Lower lobe of right lung (tissue), 2 donors: Measurements from ENCODE around the gene GSTP1. TPM values are rescaled to one million over a fixed set of nuclear protein-coding genes. Genes with fewer than 3 reads are reported as not detected.
"Not testable (repeated sequence)": the region's sequence is repeated elsewhere in the genome, so short reads cannot be mapped to it uniquely, and the experiment has no call there.

Experiments
- ATAC-seq, 2 donors: fragments of 200-7000 bp; cut with Tn5 transposase; one replicate each; pipeline ENCODE4 v1.9.1; 2020 to 2022; ENCODE audit warnings: mild to moderate bottlenecking in 2 of 2, moderate library complexity in 2 of 2
- DNase-seq: peaks from one replicate; pipeline ENCODE4 v3.0.0-alpha.2; 2020
- H3K27ac ChIP-seq: fragments of 200-600 bp; one replicate; pipeline ENCODE4 v1.8.0; 2022
- H3K27me3 ChIP-seq: fragments of 200-600 bp; one replicate; pipeline ENCODE4 v1.8.0; 2022; ENCODE audit warnings: low read depth
- H3K36me3 ChIP-seq: fragments of 200-600 bp; one replicate; pipeline ENCODE4 v1.8.0; 2022; ENCODE audit warnings: mild to moderate bottlenecking
- H3K4me1 ChIP-seq: fragments of 200-600 bp; one replicate; pipeline ENCODE4 v1.8.0; 2022
- H3K4me3 ChIP-seq: fragments of 200-600 bp; one replicate; pipeline ENCODE4 v1.8.0; 2022; ENCODE audit warnings: mild to moderate bottlenecking
- H3K9me3 ChIP-seq: fragments of 200-600 bp; one replicate; pipeline ENCODE4 v1.8.0; 2022
- intact Hi-C: fragments of 100-400 bp; cut with DNase I; formaldehyde crosslinking; loops from one replicate; pipeline ENCODE4 v1.11.0; 2022
- total RNA-seq: library from RNA; stranded (reverse); fragmentation: NEBNext Ultra II Directional; extraction: Animal tissue kit (Norgen Biotek cat#: 25700); gene quantifications from one replicate; pipeline ENCODE4 v1.2.1, GENCODE V29; 2021
- TF ChIP-seq, protein P1 (sequence below): fragments of 200-600 bp; IDR thresholded peaks from one replicate; pipeline ENCODE4 v1.8.0; 2022; ENCODE audit warnings: antibody characterized with exemption, mild to moderate bottlenecking
- donor health status: DM: no; HTN: yes; CAD: no; lungs with severe emphysema.

The GSTP1 gene
- total RNA-seq, 1 donor from 2014 or later = 677 TPM

DNA sequence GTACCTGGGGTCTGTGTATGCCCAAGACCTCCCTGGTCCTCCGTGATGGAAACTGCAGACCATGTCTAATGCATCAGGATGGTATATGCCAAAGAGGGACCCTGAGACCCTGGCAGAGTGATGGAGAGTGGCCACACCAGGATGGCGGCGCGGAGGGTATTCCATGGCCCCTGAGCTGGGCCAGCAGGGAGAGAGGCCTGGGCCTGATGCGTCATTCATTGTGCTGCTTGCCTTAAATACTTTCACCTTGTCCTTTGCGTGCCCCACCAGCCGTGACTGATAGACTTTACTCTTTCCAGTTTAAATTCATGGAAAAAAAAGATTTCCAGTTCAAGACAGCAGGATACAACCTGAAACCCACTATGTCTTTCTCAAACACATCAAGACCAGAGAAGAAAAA is 17.5 kb downstream of the GSTP1 start:
- TF ChIP-seq, protein P1, sequence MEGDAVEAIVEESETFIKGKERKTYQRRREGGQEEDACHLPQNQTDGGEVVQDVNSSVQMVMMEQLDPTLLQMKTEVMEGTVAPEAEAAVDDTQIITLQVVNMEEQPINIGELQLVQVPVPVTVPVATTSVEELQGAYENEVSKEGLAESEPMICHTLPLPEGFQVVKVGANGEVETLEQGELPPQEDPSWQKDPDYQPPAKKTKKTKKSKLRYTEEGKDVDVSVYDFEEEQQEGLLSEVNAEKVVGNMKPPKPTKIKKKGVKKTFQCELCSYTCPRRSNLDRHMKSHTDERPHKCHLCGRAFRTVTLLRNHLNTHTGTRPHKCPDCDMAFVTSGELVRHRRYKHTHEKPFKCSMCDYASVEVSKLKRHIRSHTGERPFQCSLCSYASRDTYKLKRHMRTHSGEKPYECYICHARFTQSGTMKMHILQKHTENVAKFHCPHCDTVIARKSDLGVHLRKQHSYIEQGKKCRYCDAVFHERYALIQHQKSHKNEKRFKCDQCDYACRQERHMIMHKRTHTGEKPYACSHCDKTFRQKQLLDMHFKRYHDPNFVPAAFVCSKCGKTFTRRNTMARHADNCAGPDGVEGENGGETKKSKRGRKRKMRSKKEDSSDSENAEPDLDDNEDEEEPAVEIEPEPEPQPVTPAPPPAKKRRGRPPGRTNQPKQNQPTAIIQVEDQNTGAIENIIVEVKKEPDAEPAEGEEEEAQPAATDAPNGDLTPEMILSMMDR = no peak
- ATAC-seq (no peak), DNase-seq (no peak)
- Histone ChIP-seq H3K36me3 (no peaks in the 10 kb centered on the region), H3K27ac (no peak overlapping the region), H3K4me1 (peaks cover 3% of the 10 kb centered on the region), H3K9me3 (no peaks in the 10 kb centered on the region), H3K27me3 (no peaks in the 10 kb centered on the region), H3K4me3 (no peak overlapping the region)
- intact Hi-C loops = no loop called here

DNA sequence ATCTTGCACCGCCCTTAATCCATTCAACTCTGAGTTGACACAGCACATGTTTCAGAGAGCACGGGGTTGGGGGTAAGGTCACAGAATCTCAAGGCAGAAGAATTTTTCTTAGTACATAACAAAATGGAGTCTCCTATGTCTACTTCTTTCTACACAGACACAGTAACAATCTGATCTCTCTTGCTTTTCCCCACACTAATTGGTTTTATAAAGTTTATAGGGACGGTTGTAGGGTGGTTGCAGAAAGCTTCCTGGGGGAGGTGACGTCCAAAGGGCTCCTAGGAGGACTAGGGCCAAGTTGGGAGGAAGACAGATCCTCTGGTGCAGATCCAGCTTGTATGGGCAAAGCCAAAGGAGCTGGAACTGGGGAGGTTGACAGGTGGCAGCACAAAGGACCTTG is 20.5 kb downstream of the GSTP1 start:
- H3K4me3 ChIP-seq, H3K36me3 ChIP-seq, H3K27me3 ChIP-seq, H3K27ac ChIP-seq, intact Hi-C loops, H3K9me3 ChIP-seq, ATAC-seq, DNase-seq: not testable (repeated sequence)
- H3K4me1 ChIP-seq = peaks cover 19% of the 10 kb centered on the region

DNA sequence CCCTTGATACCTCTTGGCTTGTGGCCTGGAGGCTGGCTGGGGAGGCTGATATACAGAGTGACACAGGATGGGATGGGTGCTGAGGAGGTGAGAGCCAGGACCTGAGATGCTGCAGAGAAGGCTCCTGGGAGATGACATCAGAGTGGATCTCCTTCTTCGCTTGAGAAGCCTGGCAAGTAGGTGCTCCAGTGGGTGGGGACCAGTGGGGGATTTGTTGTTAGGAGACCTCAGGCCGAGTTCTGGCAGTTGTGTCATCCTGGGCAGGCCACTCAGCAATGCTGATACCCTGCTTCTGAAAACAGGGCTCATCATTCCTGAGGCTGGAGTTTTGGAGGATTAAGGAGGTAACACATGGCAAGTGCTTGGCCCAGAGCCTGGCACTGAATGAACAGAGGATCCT is 21.2 kb downstream of the GSTP1 start:
- Histone ChIP-seq H3K4me1 (peaks cover 19% of the 10 kb centered on the region), H3K4me3 (no peak overlapping the region), H3K27ac (peak overlapping the region; percentile 91), H3K27me3 (no peaks in the 10 kb centered on the region), H3K36me3 (peaks cover 14% of the 10 kb centered on the region), H3K9me3 (no peaks in the 10 kb centered on the region)
- DNase-seq = no peak
- TF ChIP-seq, protein P1 = no peak
- intact Hi-C loops = no loop called here
- no peak for ATAC-seq

DNA sequence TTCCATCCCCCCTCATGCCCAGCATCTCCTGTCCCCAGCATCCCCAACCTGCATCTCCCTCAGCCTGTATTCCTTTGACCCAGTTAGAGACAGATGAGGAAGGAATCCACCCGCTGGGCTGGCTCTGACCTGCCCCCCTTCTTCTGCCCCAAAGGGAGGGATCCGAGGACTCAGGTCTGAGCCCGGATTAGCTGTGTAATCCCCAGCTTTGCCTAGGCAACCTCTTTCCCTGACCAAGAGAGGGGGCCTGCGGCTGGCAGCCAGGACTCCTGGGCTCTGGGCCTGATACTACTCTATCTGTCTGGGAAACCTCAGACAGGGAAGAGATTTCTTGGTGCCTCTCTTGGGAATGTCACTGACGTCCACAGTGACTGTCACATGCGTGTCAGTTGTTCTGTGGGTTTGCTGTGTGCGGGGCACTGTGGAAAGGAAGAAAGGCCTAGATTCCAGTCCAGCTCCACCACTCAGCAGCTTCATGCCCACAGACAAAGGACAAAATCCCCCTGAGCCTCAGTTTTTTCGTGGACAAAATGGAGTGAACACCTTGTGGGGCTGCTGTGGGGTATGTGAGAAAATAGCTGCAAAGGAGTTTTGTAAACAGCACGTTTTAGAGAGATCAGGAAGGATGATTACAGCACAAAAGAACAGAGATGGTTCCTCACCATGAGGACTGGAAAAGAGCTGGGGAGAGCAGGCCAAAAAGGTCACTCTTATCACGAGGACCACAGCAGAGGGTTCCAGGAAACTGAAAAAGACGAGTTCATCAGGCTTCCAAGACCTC is 21.8 kb downstream of the GSTP1 start:
- Histone ChIP-seq H3K4me3 (no peak overlapping the region), H3K9me3 (no peaks in the 10 kb centered on the region), H3K27ac (peak overlapping the region; percentile 91), H3K4me1 (peaks cover 19% of the 10 kb centered on the region), H3K36me3 (peaks cover 20% of the 10 kb centered on the region), H3K27me3 (no peaks in the 10 kb centered on the region)
- TF ChIP-seq, protein P1 = no peak
- ATAC-seq = no peak
- DNase-seq = no peak
- intact Hi-C loops = no loop called here

DNA sequence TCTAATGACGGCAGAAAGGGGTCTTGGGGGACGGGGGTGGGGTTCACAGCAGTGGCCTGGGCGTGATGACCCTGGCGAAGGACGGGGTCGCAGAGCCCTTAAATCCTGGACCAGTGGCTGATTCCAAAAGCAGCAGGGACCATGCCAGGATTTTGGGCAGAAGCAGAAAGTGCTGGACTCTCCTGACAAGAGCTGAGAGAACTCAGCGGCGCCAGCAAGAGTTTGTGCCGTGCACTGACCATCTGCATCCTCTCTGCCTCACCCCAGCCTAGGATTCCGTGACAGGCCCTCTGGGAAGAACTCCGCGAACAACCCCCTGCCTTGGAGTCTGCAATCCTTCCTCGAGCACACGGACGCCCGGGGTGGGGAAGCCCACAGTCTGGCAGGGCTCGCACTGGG is 22.5 kb downstream of the GSTP1 start:
- Histone ChIP-seq H3K36me3 (peaks cover 27% of the 10 kb centered on the region), H3K27ac (peak overlapping the region; percentile 91), H3K27me3 (no peaks in the 10 kb centered on the region), H3K4me3 (peak overlapping the region; percentile 99), H3K9me3 (no peaks in the 10 kb centered on the region), H3K4me1 (peaks cover 19% of the 10 kb centered on the region)
- intact Hi-C loops = no loop called here
- DNase-seq (peak; percentile 55), ATAC-seq (peak in 1 of 2 donors; percentile 63)
- TF ChIP-seq, protein P1 = no peak

DNA sequence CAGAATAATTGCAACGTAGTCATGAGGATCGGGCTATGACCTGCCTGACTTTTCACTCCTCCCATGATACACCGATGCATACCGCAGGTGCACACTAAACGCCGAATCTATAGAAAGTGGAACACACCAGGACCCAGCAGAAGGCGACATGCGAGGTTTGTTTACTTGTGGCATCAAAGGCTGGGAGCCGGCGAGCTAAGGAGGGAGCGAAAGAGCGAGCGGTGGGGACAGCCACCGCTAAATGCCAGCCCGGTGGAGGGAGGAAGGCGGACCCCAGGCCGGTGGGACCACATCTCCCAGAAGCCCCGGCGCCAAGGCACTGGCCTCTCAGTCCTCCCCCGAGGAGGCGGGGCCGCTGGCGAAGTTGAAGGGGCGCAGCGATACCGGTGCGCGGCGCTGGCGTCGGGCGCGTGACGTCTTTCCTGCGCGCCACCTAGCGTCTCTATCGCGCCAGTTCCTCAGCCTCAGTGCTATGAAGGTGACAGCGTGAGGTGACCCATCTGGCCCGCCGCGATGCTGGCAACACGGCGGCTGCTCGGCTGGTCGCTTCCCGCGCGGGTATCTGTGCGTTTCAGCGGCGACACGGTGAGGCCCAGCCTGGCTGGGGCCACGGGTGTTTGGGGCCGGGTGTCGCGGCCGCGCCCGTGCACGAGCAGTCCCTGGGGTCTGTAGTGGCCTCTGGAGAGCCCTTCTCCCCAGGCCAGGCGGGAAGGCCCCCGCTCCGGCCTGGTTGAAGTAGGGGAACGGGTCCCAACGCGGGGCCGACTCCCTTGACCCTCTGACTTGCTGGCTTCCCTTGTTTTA is 23.1 kb downstream of the GSTP1 start, which contains the start of gene NDUFV1:
Gene NDUFV1, plus strand, starts transcription at position 445 of the 804 bp plus-strand sequence. Its CDS starts 69 bp downstream, at position 514.
- DNase-seq (peak; percentile 98), ATAC-seq (peak; percentile 98 to 99)
- Histone ChIP-seq H3K4me3 (peak within 1 kb of the TSS; percentile 99), H3K4me1 (peaks cover 19% of the 10 kb centered on the region), H3K36me3 (peaks cover 33% of the 10 kb centered on the region), H3K27me3 (no peaks in the 10 kb centered on the region), H3K9me3 (no peaks in the 10 kb centered on the region), H3K27ac (peak within 1 kb of the TSS; percentile 91)
- TF ChIP-seq, protein P1 = peak; percentile 71
- intact Hi-C loops = no loop called here
